Measurements from ENCODE around the gene GALNT3. TPM values are rescaled to one million over a fixed set of nuclear protein-coding genes. Genes with fewer than 3 reads are reported as not detected.

The GALNT3 gene
- total RNA-seq, 1 experiment from 2014 or later: 20.2 TPM

- Mint-ChIP-seq H3K4me1 (ENCODE audit: insufficient read depth, unreplicated experiment) (peaks cover 11% of the 10 kb centered on the region), H3K27ac (ENCODE audit: low read depth, unreplicated experiment) (no peak overlapping the region), H3K4me3 (ENCODE audit: unreplicated experiment) (no peak overlapping the region), H3K27me3 (ENCODE audit: insufficient read depth, unreplicated experiment) (no peaks in the 10 kb centered on the region), H3K36me3 (ENCODE audit: insufficient read depth, unreplicated experiment) (no peaks in the 10 kb centered on the region), H3K9me3 (ENCODE audit: unreplicated experiment) (peaks cover 10% of the 10 kb centered on the region)
- TF ChIP-seq, protein P1, sequence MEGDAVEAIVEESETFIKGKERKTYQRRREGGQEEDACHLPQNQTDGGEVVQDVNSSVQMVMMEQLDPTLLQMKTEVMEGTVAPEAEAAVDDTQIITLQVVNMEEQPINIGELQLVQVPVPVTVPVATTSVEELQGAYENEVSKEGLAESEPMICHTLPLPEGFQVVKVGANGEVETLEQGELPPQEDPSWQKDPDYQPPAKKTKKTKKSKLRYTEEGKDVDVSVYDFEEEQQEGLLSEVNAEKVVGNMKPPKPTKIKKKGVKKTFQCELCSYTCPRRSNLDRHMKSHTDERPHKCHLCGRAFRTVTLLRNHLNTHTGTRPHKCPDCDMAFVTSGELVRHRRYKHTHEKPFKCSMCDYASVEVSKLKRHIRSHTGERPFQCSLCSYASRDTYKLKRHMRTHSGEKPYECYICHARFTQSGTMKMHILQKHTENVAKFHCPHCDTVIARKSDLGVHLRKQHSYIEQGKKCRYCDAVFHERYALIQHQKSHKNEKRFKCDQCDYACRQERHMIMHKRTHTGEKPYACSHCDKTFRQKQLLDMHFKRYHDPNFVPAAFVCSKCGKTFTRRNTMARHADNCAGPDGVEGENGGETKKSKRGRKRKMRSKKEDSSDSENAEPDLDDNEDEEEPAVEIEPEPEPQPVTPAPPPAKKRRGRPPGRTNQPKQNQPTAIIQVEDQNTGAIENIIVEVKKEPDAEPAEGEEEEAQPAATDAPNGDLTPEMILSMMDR (IDR thresholded peaks at IDR 0.05; ENCODE audit: unreplicated experiment): no peak
- ChIA-PET CTCF (interaction anchor here (0.7 kb wide), 2 partner anchors 275 to 521 kb away, joined by 3 read pairs; partner anchors contain the start of gene SCN3A), POLR2A (no interaction called here)
- no TSS peak for BruUV-seq (replicated peaks)
- DNase-seq (ENCODE audit: unreplicated experiment): peak; percentile 56
- intact Hi-C loops (cut with micrococcal nuclease): loop anchor here (1.0 kb wide), 1 partner anchor 68 kb away; no protein-coding TSS in a partner anchor
Observed at GRCh38 chr2:165725421-165725820, 68.6 kb downstream of the GALNT3 start.

- POLR2A ChIA-PET: no interaction called here
- peaks cover 7% of the 10 kb centered on the region for H3K4me1 Mint-ChIP-seq (ENCODE audit: insufficient read depth, unreplicated experiment)
- intact Hi-C loops (cut with micrococcal nuclease): no loop called here
Observed at GRCh38 chr2:165720511-165720910, 73.5 kb downstream of the GALNT3 start.

DNA sequence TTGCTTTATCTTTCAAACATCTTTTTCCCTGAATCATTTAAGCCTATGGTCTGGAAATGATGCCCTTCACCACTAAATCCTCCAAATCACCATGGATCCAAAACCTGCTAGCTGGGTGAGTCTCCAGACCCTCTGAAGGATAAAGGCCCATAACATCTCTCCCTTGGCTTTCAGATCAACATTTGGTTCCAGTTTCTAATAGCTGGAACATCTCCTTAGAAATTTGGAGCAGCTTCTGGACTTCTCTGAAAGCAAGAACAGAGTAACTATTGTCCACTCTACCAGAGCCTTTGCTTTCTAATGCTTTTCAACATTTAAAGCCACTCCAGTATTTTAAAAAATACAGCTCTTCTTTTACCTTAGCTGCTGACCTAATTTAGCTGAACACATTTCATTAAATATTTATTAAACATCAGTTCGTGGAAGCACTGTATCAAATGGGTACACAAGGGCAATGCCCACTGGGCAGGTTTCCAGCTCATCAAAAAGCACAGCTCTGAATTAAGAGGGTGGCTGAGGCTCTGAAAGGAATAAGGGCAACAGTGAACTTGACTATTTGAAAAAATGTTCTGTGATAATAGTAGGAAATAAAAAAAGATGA lies 75.3 kb downstream of the GALNT3 start:
- H3K27me3 Mint-ChIP-seq (ENCODE audit: insufficient read depth, unreplicated experiment): no peaks in the 10 kb centered on the region
- no peaks in the 10 kb centered on the region for H3K9me3 Mint-ChIP-seq (ENCODE audit: unreplicated experiment)
- no peak overlapping the region for H3K27ac Mint-ChIP-seq (ENCODE audit: low read depth, unreplicated experiment)
- BruUV-seq (replicated peaks): no TSS peak
- no peak overlapping the region for H3K4me3 Mint-ChIP-seq (ENCODE audit: unreplicated experiment)
- TF ChIP-seq, protein P1 (IDR thresholded peaks at IDR 0.05; ENCODE audit: unreplicated experiment): no peak
- POLR2A ChIA-PET: no interaction called here
- intact Hi-C loops (cut with micrococcal nuclease): no loop called here
- no peaks in the 10 kb centered on the region for H3K4me1 Mint-ChIP-seq (ENCODE audit: insufficient read depth, unreplicated experiment)
- DNase-seq (ENCODE audit: unreplicated experiment): no peak
- CTCF ChIA-PET: interaction anchor here (0.6 to 1.3 kb wide), 4 partner anchors 18 to 745 kb away, joined by 3 to 4 read pairs (median 3); no protein-coding TSS in a partner anchor
- no peaks in the 10 kb centered on the region for H3K36me3 Mint-ChIP-seq (ENCODE audit: insufficient read depth, unreplicated experiment)

More at GRCh38 chr2:165720511-165720910, 73.5 kb downstream of the GALNT3 start:
- no peak for DNase-seq (ENCODE audit: unreplicated experiment)
- BruUV-seq (replicated peaks): no TSS peak
- Mint-ChIP-seq H3K9me3 (ENCODE audit: unreplicated experiment) (peaks cover under 1% of the 10 kb centered on the region), H3K36me3 (ENCODE audit: insufficient read depth, unreplicated experiment) (no peaks in the 10 kb centered on the region), H3K4me3 (ENCODE audit: unreplicated experiment) (no peak overlapping the region), H3K27me3 (ENCODE audit: insufficient read depth, unreplicated experiment) (no peaks in the 10 kb centered on the region), H3K27ac (ENCODE audit: low read depth, unreplicated experiment) (no peak overlapping the region)
- CTCF ChIA-PET: no interaction called here
- TF ChIP-seq, protein P1 (IDR thresholded peaks at IDR 0.05; ENCODE audit: unreplicated experiment): no peak

DNA sequence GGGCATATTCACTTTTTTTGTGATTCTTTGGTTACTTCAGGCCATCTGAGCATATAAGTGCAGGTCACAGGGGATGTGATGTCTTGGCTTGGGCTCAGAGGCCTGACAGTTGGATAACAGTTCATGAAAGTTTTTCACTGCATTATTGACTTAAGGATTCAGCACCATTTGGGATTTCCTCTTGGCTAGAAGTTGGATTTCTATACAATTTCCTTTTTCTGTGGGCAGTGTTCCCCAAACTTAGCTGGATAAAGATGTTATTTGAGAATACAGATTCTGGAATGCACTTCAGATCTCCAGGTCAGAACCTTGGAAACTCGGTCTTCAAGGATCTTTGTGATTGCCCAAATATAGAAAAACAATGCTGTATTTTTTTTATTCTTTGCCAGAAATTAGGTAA lies 78.0 kb downstream of the GALNT3 start:
- Mint-ChIP-seq H3K4me1 (ENCODE audit: insufficient read depth, unreplicated experiment) (no peaks in the 10 kb centered on the region), H3K9me3 (ENCODE audit: unreplicated experiment) (no peaks in the 10 kb centered on the region), H3K27ac (ENCODE audit: low read depth, unreplicated experiment) (no peak overlapping the region), H3K4me3 (ENCODE audit: unreplicated experiment) (no peak overlapping the region), H3K36me3 (ENCODE audit: insufficient read depth, unreplicated experiment) (no peaks in the 10 kb centered on the region), H3K27me3 (ENCODE audit: insufficient read depth, unreplicated experiment) (no peaks in the 10 kb centered on the region)
- TF ChIP-seq, protein P1 (IDR thresholded peaks at IDR 0.05; ENCODE audit: unreplicated experiment): no peak
- CTCF ChIA-PET: no interaction called here
- POLR2A ChIA-PET: no interaction called here
- intact Hi-C loops (cut with micrococcal nuclease): no loop called here
- no peak for DNase-seq (ENCODE audit: unreplicated experiment)
- no TSS peak for BruUV-seq (replicated peaks)

All from MCF 10A (cell line).